Astrocyte (in vitro differentiated cells and primary cell): ENCODE results near the gene HDAC10.

Source experiments
- EZH2 ChIP-seq: IDR thresholded peaks from 2 replicates; pipeline ENCODE4 v1.6.1; 2012; ENCODE audit warnings: mild to moderate bottlenecking, low read length, inconsistent platforms; ENCODE audit not compliant: insufficient read depth
- TF ChIP-seq, protein P1 (sequence below): IDR thresholded peaks from 2 replicates; pipeline ENCODE4 v1.5.1; 2011; ENCODE audit warnings: low read depth, mild to moderate bottlenecking, inconsistent platforms, low read length, moderate library complexity; ENCODE audit not compliant: insufficient read depth

DNA sequence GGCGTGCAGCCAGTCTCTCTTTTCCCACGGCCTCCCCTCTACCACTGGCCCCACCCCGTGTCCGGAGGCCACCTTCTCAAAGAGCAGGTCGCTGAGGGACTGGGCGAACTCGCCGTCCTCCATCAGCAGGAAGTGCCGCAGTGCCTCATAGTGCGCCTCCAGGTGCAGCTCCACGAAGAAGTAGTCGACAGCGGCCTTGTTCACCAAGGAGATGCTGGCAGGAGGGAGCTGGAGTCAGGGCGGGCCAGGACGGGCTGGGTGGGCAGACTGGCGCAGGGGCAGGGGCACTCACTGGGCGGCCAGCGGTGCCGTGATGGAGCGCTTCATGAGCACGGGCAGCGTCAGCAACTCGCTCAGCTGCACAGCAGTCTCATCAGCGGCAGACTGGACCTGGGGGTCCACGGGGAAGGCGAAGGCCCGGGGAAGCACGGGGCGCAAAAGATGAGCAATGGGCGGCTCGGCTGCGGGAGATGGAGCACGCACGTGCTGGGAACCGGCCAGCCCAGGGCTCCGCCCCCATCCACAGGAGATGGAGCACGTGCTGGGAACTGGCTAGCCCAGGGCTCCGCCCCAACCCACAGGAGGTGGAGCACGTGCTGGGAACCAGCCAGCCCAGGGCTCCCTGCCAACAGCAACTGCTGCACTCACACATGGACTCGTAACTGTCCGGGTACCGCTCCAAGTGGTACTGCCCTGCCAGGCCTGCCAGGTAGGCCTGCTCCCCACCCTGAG, 31.9 kb downstream of the HDAC10 start:
- TF ChIP-seq, protein P1, sequence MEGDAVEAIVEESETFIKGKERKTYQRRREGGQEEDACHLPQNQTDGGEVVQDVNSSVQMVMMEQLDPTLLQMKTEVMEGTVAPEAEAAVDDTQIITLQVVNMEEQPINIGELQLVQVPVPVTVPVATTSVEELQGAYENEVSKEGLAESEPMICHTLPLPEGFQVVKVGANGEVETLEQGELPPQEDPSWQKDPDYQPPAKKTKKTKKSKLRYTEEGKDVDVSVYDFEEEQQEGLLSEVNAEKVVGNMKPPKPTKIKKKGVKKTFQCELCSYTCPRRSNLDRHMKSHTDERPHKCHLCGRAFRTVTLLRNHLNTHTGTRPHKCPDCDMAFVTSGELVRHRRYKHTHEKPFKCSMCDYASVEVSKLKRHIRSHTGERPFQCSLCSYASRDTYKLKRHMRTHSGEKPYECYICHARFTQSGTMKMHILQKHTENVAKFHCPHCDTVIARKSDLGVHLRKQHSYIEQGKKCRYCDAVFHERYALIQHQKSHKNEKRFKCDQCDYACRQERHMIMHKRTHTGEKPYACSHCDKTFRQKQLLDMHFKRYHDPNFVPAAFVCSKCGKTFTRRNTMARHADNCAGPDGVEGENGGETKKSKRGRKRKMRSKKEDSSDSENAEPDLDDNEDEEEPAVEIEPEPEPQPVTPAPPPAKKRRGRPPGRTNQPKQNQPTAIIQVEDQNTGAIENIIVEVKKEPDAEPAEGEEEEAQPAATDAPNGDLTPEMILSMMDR: no peak
- TF ChIP-seq EZH2: no peak
